Measurements from ENCODE around the gene BBS1.

BBS1 gene

GRCh38 chr11:66555416-66555815 lies 45.0 kb downstream of the BBS1 start:
- no peak for DNase-seq

DNA sequence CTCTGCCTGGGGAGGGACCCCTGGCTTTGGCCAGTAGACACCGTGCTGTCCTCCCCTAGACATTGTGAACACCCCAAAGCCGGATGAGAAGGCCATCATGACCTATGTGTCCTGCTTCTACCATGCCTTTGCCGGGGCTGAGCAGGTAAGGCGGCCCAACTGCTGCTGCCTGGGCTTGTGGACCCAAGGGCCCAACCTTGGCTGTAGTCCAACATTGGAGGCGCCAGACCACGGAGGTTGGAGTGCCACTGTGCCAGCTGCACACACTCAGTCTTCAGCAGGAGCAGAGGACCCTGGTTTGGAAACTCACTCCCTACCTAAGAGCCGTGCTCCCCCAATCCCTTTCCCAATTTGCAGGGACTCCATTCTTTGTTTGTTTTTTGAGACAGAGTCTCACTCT lies 45.7 kb downstream of the BBS1 start:
- DNase-seq, result no peak

DNA sequence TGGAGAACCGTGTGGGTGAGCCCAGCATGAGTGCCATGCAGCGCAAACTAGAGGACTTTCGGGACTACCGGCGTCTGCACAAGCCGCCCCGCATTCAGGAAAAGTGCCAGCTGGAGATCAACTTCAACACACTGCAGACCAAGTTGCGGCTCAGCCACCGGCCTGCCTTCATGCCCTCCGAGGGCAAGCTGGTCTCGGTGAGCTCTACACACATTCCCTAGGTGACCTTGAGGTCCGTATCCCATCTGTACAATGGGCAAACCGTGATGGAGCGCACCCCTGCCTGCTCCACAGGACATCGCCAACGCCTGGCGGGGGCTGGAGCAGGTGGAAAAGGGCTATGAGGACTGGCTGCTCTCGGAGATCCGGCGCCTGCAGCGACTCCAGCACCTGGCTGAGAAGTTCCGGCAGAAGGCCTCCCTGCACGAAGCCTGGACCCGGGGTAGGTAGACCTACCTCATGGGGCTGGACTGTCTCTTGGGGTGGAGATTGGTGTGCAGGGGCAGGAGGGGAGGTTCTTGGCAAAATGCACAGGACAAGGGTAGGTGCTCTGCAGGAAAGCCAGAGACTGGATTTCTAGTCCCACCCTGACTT lies 47.4 kb downstream of the BBS1 start:
- no peak for DNase-seq

DNA sequence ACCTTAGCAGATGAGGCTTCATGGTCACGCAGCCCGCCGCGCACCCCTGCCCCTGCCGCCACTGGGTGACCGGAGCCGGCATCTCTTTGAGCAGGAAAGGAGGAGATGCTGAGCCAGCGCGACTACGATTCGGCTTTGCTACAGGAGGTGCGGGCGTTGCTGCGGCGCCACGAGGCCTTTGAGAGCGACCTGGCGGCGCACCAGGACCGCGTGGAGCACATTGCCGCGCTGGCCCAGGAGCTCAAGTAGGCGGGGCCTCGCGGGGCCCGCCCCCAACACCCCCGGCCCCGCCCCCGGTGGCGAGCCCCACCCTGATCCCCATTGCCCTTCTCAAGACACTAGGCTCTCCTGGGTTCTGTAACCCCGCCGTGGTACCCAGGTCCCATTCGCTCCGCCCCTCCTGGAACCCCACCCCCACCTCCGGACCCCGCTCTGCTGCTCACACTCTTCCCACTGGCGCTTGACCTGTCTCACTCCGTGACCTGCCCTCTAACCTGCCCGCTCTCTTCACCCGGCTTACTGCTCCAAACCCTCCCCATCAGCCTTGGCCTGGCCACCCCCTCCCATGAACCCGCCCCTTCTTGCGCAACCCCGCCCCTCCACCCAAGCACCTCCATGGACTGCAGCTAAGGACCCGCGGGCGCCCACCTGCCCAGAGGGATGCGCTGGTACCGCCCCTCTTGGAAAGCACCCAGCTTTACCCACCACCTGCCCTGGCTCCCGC lies 48.9 kb downstream of the BBS1 start:
- DNase-seq, result no peak

GRCh38 chr11:66559866-66560676 lies 49.6 kb downstream of the BBS1 start:
- no peak for DNase-seq

GRCh38 chr11:66561178-66561974 lies 50.9 kb downstream of the BBS1 start:
- no peak for DNase-seq

DNA sequence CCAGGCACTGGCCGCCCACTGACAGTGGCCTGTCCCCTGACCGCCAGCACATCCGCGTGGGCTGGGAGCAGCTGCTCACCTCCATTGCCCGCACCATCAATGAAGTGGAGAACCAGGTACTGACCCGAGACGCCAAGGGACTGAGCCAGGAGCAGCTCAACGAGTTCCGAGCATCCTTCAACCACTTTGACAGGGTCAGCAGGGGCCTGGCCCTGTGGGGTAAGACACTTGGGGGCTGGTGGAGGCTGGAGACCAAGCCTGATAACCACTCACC lies 51.5 kb downstream of the BBS1 start:
- no peak for DNase-seq

DNA sequence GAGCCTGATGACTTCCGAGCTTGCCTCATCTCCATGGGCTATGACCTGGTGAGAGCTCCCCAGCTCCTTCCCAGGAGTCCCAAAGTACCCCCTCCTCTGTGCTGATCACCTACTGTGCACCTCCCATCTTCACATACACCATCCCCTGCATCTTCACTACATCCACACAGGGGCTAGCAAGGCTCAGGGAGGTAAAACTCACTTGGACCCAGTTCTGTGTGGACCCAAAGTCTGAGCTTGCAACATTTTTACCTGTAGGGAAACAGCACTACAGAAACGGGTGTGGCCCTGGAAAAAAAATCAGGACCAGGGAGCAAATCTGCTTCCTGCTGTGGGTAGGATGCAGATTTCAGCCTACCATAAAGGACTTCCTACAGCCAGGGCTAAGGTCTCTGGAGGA lies 51.8 kb downstream of the BBS1 start:
- DNase-seq, result no peak

DNA sequence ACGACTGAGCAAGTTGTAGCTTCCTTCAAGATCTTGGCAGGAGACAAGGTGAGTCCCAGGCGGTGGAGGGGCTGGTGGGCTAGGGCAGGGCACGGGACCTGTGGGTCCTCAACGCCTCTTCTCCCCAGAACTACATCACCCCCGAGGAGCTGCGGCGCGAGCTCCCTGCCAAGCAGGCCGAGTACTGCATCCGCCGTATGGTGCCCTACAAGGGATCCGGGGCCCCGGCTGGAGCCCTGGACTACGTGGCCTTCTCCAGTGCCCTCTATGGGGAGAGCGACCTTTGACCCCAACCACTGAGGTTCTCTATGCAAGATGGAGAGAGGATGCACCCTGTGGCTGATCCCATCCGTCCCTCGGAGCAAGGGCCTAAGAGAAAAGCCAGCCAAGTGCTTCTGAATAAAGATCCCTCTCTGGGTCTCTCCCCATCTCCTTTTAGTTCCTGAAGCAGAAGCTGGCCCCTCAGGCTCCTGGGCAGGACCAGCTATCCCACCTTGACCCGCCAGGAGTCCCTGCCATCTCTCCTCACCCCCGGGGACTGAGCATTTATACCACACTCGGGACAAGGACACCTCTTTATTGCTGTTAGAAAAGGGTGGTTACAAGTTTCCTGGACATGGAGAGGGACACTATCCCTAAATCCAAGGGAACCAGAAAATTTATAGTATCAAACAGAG lies 52.6 kb downstream of the BBS1 start:
- DNase-seq, result no peak

DNA sequence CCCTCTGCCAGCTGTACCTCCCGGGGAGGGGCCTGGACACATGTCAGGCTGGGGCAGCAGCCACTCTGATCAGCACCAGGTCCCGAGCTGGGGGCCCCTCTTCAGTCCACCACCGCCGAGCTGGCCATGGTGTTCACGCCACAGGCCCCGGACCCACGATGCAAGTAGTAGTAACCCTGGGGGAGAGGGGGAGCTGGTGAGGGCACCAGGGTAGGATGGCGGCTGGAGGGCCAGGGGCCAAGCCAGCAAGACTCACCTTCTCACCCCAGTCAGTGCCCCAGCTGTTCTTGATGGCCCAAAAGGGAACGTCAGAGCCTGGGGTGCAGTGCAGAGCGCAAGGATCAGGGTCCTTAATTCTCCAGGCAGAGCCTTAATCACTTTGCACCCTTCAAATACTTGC lies 53.4 kb downstream of the BBS1 start:
- DNase-seq, result no peak

GRCh38 chr11:66564538-66564937 lies 54.1 kb downstream of the BBS1 start:
- no peak for DNase-seq

DNA sequence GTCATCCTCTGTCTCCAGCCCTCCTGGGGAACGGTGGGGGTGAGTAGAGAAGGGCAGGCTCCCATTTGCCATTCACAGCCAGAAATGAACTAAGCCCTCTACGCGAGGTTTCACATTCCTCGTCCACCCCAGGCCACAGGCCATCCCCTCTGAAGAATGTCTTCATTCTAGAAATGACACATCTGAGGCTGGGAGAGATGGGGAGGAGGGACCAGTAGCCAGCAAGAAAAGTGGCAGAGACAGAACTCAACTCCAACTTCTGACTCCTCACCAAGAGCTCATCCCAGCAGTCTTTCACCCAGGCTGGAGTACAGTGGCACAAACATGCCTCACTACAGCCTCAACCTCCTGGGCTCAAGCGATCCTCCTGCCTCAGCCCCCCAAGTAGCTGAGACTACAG lies 54.5 kb downstream of the BBS1 start:
- no peak for DNase-seq

- no peak for DNase-seq
Observed at GRCh38 chr11:66566221-66566620, 55.8 kb downstream of the BBS1 start.

DNA sequence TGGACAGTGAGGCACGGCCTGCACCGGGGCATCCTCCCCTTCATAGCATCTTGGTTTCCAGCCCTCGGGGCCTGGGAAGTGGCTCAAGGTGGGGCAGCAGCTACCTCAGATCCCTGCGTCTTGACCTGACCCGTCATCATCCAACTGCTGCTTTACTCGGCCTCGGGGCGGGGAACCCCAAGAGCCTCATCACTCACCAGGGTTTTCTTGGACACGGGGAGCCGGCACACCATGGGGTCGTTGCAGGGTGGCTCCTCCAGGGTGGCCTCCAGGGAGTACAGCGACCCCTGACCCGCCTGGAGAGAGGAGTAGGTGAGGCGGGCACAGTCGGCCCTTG lies 57.3 kb downstream of the BBS1 start:
- DNase-seq, result no peak

DNA sequence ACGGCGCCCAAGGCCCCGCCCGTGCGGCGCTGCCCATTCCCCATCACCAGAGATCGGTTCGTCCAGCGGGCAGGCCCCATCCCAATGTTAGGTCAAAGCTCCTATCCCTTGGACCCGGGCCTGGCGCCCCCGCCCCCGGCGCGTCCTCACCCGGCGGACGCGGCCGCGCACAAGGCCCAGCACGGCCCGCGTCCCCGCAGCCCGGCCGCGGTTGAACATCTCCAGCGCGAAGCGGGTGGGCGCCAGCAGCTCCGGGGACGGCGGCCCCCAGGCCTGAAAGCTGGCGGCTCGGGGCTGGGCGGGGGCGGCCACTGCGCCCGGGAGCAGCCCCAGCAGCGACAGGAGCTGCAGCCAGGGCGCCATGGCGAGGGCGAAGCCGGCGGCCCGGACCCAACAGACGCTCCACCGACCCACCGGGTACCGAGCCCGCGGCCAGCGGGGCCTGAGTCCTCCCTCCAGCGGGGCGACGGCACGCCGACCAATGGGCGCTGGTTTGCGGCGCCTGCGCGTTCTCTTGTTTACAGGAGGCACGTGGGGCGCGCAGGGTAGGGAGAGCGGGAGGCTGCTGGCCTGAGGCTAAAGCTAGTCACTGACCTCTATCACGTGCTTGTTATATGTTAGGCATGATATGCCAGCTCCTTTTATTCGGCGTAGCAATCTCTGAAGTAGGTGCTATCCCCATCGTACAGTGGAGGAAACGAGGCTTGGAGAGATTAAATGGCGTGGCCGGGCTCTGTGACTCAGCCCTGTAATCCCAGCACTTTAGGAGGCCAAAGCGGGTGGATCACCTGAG lies 57.9 kb downstream of the BBS1 start, which contains the start of gene CTSF:
Gene CTSF (minus strand): TSS at position 483 of the 793 bp plus-strand sequence. CDS start 120 bp downstream, at position 363.
- peak; percentile 49 for DNase-seq

GRCh38 chr11:66569076-66569475 lies 58.6 kb downstream of the BBS1 start:
- no peak for DNase-seq

GRCh38 chr11:66570079-66570849 lies 59.8 kb downstream of the BBS1 start:
- DNase-seq, result no peak

DNA sequence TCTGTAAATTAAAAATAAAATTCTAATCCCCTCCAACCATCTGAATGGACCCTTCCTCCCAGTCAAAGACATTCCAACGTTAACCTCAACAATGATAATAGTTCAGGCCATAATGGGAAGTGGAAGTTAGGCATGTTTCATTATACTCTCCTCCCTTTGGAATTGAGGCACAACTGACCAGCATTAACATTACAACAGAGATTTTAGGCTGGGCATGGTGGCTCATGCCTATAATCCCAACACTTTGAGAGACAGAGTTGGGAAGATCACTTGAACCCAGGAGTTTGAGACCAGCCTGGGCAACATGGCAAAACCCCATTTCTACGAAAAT lies 60.4 kb downstream of the BBS1 start:
- no peak for DNase-seq

GRCh38 chr11:66579017-66579606 lies 68.7 kb downstream of the BBS1 start:
- peak; percentile 24 for DNase-seq

GRCh38 chr11:66580803-66581202 lies 70.4 kb downstream of the BBS1 start:
- DNase-seq, result no peak

DNA sequence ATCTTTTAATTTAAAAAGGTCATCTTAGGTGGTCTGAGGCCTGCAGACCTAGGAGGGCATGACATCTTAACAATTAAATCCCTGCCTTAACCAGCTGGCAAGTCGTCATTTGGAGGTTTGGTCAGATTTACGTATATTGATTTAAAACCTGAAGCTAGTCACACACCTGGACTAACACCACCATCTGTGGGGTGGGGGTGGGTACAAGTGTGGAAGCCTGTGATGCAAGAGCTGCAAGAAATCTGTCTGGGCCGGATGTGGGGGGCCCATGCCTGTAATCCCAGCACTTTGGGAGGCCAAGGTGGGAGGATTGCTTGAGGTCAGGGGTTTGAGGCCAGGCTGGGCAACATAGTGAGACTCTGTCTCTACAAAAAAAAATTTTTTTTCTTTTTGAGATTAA lies 70.8 kb downstream of the BBS1 start:
- DNase-seq, result no peak
